22Rv1 (cell line): ENCODE data around the gene SLC35F1.

Experiments used
- CTCF ChIP-seq: fragments of 450-650 bp; IDR thresholded peaks from 2 replicates; pipeline ENCODE4 v1.5.1; 2017; ENCODE audit warnings: mild to moderate bottlenecking
- ZFX ChIP-seq: fragments of 450-650 bp; IDR thresholded peaks from 2 replicates; pipeline ENCODE4 v1.6.1; 2017; ENCODE audit warnings: antibody characterized with exemption, borderline replicate concordance

DNA sequence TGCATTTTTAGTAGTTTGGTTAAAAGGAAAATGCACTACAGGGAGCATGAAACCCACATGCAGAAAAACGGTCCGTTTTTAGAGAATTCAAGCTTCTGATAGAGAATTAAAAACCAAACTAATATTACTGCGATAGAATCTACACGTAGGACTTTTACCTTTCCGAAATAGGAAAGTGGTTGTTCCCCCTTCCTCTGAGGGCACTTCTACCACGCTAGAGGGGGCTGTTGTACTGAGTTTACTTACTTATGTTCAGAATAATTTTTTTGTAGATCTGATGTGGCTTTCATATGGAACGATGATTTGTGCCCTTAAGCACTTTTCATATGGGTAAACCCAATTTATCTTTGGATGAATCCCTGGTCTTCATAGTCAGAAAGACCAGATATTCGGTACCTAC is 376.7 kb downstream of the SLC35F1 start:
- TF ChIP-seq CTCF (peak; percentile 74), ZFX (no peak)
